H1 (cell line): ENCODE data around the gene ZNF282. TPM values are rescaled to one million over a fixed set of nuclear protein-coding genes. Genes with fewer than 3 reads are reported as not detected.

ENCODE experiments used
- BACH1 ChIP-seq: IDR thresholded peaks from 2 replicates; pipeline ENCODE4 v1.6.1; 2012; ENCODE audit warnings: low read length, improper control_type of control experiment
- BRCA1 ChIP-seq: IDR thresholded peaks from 2 replicates; pipeline ENCODE4 v1.6.1; 2012; ENCODE audit warnings: low read depth, low read length, improper control_type of control experiment
- CBX5 ChIP-seq: fragments of 300-800, 300-1000 bp; sonication (generic); IDR thresholded peaks from 2 replicates; pipeline ENCODE4 v1.7.1; 2016; ENCODE audit warnings: antibody characterized with exemption, low read length, low read depth
- CBX8 ChIP-seq: fragments of 300-800, 300-1000 bp; sonication (generic); IDR thresholded peaks from 2 replicates; pipeline ENCODE4 v1.7.1; 2016; ENCODE audit warnings: low read depth, low read length, borderline replicate concordance
- EZH2 ChIP-seq: fragments of 200-600 bp; sonication (generic); IDR thresholded peaks from 2 replicates; pipeline ENCODE4 v1.7.1; 2012; ENCODE audit warnings: low read depth, mild to moderate bottlenecking, moderate library complexity, low read length, inconsistent platforms; ENCODE audit not compliant: severe bottlenecking
- HDAC2 ChIP-seq, 2 experiments: fragments of 300-600 bp in 1 of 2; sonication (generic) in 1 of 2; IDR thresholded peaks; 2 replicates each; pipeline ENCODE4 v1.6.1; 2011 to 2012; ENCODE audit warnings: low read depth in 2 of 2, low read length in 2 of 2, mild to moderate bottlenecking in 2 of 2, moderate library complexity in 2 of 2, borderline replicate concordance in 1 of 2, inconsistent platforms in 1 of 2
- JUND ChIP-seq: IDR thresholded peaks from 2 replicates; pipeline ENCODE4 v1.6.1; 2011; ENCODE audit warnings: mild to moderate bottlenecking, improper control_type of control experiment, low read length
- KDM1A ChIP-seq: fragments of 200-600, 300-600 bp; sonication (generic); IDR thresholded peaks from 2 replicates; pipeline ENCODE4 v1.7.1; 2016; ENCODE audit warnings: mild to moderate bottlenecking, low read length, borderline replicate concordance
- KDM4A ChIP-seq: IDR thresholded peaks from one replicate; pipeline ENCODE4 v1.7.1; 2012; ENCODE audit warnings: low read depth, mild to moderate bottlenecking, moderate library complexity, low read length, inconsistent platforms; ENCODE audit not compliant: severe bottlenecking
- NANOG ChIP-seq: IDR thresholded peaks from 2 replicates; pipeline ENCODE4 v1.6.1; 2011; ENCODE audit warnings: low read length, low read depth, mild to moderate bottlenecking, inconsistent platforms; ENCODE audit not compliant: insufficient read depth, poor library complexity, severe bottlenecking
- RNF2 ChIP-seq: fragments of 200-900, 300-1000 bp; sonication (generic); IDR thresholded peaks from 2 replicates; pipeline ENCODE4 v1.7.1; 2016; ENCODE audit warnings: borderline replicate concordance, low read depth, mild to moderate bottlenecking, antibody characterized with exemption, low read length; ENCODE audit not compliant: poor library complexity, severe bottlenecking; ENCODE audit errors: missing control alignments
- SIN3A ChIP-seq, 2 experiments: IDR thresholded peaks in 1 of 2; conservative IDR thresholded peaks in 1 of 2; 2 replicates each; pipeline ENCODE4 v1.6.1; 2011 to 2012; ENCODE audit warnings: low read length in 2 of 2, improper control_type of control experiment in 1 of 2, low read depth in 1 of 2, mild to moderate bottlenecking in 1 of 2
- SIX5 ChIP-seq: IDR thresholded peaks from 2 replicates; pipeline ENCODE4 v1.6.1; 2011; ENCODE audit warnings: mild to moderate bottlenecking, low read depth, low read length
- SP1 ChIP-seq: IDR thresholded peaks from 2 replicates; pipeline ENCODE4 v1.6.1; 2011; ENCODE audit warnings: low read depth, low read length
- TAF1 ChIP-seq: IDR thresholded peaks from 2 replicates; pipeline ENCODE4 v1.6.1; 2011; ENCODE audit warnings: mild to moderate bottlenecking, low read depth, low read length
- TAF7 ChIP-seq: optimal IDR thresholded peaks from 2 replicates; pipeline ENCODE3; 2011; ENCODE audit warnings: low read depth, mild to moderate bottlenecking, inconsistent platforms, low read length, moderate library complexity, borderline replicate concordance
- polyA plus RNA-seq, 7 experiments: library from polyadenylated mRNA; depleted of rRNA in 3 of 7; stranded (reverse) in 5 of 7; unstranded in 2 of 7; fragments of >200 nt in 5 of 7; fragments of 200-250 nt in 2 of 7; gene quantifications; 1 replicate in 5 of 7; 2 replicates in 1 of 7; 4 replicates in 1 of 7; pipeline versions ENCODE4 v1.2.1 to v1.2.3, GENCODE V29; 2011 to 2013; ENCODE audit warnings: missing spikeins in 2 of 7, mixed read lengths in 2 of 7
- total RNA-seq: library from RNA; stranded (reverse); fragmentation: NEBNext Ultra II Directional; extraction: Animal tissue kit (Norgen Biotek cat#: 25700); gene quantifications from 2 replicates; pipeline ENCODE4 v1.2.1, GENCODE V29; 2021
- TF ChIP-seq, protein P1 (sequence below): IDR thresholded peaks from 2 replicates; pipeline ENCODE4 v1.6.1; 2011; ENCODE audit warnings: low read depth, mild to moderate bottlenecking, low read length; ENCODE audit not compliant: insufficient read depth
- TF ChIP-seq, protein P2 (sequence below): IDR thresholded peaks from 2 replicates; pipeline ENCODE4 v1.6.1; 2012; ENCODE audit warnings: inconsistent platforms
- TF ChIP-seq, protein P3 (sequence below), 3 experiments: IDR thresholded peaks; 1 replicate in 2 of 3; 2 replicates in 1 of 3; pipeline versions ENCODE4 v1.5.1 to v1.6.1; 2011; ENCODE audit warnings: low read length in 3 of 3, mild to moderate bottlenecking in 3 of 3, inconsistent platforms in 2 of 3, low read depth in 1 of 3, moderate library complexity in 1 of 3; ENCODE audit not compliant: insufficient read depth in 1 of 3; ENCODE audit errors: control extremely low read depth in 1 of 3

The ZNF282 gene
- total and polyA plus RNA-seq, 2 of the 8 experiments (the other 6 are each of a cell fraction or from before 2014, with no cell fraction given): 16.9 to 36.3 TPM

DNA sequence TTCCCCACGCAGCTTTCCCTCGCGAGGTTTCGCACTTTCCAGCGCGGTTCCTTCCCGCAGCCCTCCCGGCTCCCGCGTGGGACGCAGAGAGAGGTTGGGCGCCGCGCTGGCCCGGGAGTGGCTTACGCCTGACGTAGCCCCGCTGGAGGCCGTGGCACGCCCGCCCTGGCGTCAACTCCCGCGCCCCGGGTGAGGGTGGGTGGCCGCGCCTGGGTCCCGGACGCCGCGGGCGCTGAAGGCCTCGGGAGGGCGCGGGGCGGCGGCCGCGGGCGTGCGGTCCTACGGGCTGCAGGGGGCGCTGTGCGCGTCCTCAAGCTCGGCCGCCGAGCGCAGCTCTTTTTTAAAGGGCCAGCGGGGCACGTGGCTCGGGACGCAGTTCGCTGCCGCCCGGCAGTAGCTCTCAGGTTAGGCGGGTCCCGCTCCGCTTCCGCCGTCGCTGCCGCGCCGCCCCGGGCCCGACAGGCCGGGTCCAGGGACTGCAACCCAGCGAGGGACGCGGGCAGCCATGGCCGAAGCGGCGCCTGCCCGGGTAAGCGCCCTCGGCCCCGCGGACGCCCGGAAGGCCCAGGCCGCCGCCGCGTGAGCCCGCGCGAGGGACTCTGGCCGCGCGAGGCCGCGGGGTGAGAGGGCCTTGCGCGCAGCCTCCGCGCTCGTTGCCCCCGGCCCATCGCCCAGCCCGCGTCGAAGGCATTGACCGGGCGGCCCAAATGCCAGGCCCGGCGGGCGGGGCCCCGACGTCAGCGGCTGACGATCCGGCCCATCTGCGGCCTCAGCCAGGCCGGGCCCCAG is 66.7 kb downstream of the ZNF282 start, which contains the start of gene ZNF783 (continued):
- TF ChIP-seq SIN3A (conservative IDR thresholded peaks at IDR 0.05 in 1 of 2, IDR thresholded peaks at IDR 0.05 in 1 of 2; ENCODE audit: low read depth in 1 of 2, low read length in 2 of 2): peak in 1 of 2 experiments; percentile 44; a peak in 1 of 4 replicates
- TF ChIP-seq JUND: 0 out of 2 replicates have a peak, but pooled peaks have one; percentile 6
- TF ChIP-seq SIX5: no peak
- TF ChIP-seq BRCA1: peak; percentile 22; the same call in 1 of the 2 replicates
- TF ChIP-seq KDM1A: no peak
- peak; percentile 50 to 56; a peak in 3 of 4 replicates for TF ChIP-seq HDAC2 (IDR thresholded peaks at IDR 0.05; ENCODE audit: borderline replicate concordance in 1 of 2, low read depth in 2 of 2, low read length in 2 of 2)
- TF ChIP-seq RNF2: peak; percentile 70
- TF ChIP-seq, protein P1, sequence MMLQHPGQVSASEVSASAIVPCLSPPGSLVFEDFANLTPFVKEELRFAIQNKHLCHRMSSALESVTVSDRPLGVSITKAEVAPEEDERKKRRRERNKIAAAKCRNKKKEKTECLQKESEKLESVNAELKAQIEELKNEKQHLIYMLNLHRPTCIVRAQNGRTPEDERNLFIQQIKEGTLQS: peak; percentile 57; the same call in 1 of the 2 replicates
- peak; percentile 79 for TF ChIP-seq BACH1
- no peak for TF ChIP-seq EZH2
- TF ChIP-seq TAF7: peak; percentile 55
- TF ChIP-seq TAF1: peak; percentile 82
- no peak for TF ChIP-seq SP1
- TF ChIP-seq KDM4A: peak; percentile 84
- TF ChIP-seq CBX5: no peak
- TF ChIP-seq NANOG: peak; percentile 10
- TF ChIP-seq, protein P2, sequence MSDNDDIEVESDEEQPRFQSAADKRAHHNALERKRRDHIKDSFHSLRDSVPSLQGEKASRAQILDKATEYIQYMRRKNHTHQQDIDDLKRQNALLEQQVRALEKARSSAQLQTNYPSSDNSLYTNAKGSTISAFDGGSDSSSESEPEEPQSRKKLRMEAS: peak; percentile 99
- TF ChIP-seq, protein P3, sequence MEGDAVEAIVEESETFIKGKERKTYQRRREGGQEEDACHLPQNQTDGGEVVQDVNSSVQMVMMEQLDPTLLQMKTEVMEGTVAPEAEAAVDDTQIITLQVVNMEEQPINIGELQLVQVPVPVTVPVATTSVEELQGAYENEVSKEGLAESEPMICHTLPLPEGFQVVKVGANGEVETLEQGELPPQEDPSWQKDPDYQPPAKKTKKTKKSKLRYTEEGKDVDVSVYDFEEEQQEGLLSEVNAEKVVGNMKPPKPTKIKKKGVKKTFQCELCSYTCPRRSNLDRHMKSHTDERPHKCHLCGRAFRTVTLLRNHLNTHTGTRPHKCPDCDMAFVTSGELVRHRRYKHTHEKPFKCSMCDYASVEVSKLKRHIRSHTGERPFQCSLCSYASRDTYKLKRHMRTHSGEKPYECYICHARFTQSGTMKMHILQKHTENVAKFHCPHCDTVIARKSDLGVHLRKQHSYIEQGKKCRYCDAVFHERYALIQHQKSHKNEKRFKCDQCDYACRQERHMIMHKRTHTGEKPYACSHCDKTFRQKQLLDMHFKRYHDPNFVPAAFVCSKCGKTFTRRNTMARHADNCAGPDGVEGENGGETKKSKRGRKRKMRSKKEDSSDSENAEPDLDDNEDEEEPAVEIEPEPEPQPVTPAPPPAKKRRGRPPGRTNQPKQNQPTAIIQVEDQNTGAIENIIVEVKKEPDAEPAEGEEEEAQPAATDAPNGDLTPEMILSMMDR (IDR thresholded peaks at IDR 0.05; ENCODE audit: control extremely low read depth in 1 of 3, insufficient read depth in 1 of 3, low read depth in 1 of 3, low read length in 3 of 3): peak; percentile 72 to 94 (median 73)
- TF ChIP-seq CBX8: no peak
